DOHH2 (cell line): ENCODE measurements around the gene KCNJ6.

ENCODE experiments used
- CTCF ChIP-seq: fragments of 200-600 bp; sonication (generic); IDR thresholded peaks from one replicate; pipeline ENCODE4 v1.5.1; 2014; ENCODE audit warnings: antibody characterized with exemption, mild to moderate bottlenecking, low read depth, low read length; ENCODE audit not compliant: poor library complexity, severe bottlenecking
- EZH2phosphoT487 ChIP-seq: fragments of 200-600 bp; sonication (generic); IDR thresholded peaks from 2 replicates; pipeline ENCODE4 v1.6.1; 2017; ENCODE audit warnings: borderline replicate concordance, mild to moderate bottlenecking, antibody characterized with exemption, low read length, moderate library complexity, mixed read lengths

DNA sequence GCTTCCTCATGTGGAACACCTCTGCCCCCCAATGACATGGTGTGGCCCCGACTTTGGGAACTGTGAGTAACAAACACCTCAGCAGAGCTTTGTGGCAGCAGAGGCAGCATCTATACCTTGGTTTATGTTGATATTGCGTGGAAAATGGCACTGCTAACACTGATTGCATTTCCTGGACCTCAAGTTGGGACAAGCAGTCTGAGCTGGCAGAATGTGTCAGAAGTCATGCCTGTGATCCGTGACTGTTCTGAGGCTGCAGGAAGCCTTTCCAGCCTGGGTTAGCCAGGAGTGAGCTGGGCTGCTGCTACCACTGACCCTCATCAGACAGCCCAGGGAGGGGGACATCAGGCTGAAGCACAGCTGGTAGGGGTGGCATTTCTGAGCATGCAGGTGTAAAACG lies 268.5 kb downstream of the KCNJ6 start:
- TF ChIP-seq CTCF (no peak), EZH2phosphoT487 (no peak)
